Activated CD4-positive, alpha-beta T cell treated with anti-CD3 and anti-CD28 coated beads, Interleukin-2, amount 50 U/mL, for 24 hours (primary cell): ENCODE results near the gene KHDRBS2.

Experiments used
- DNase-seq, 2 donors: peaks; one replicate each; pipeline ENCODE4 v3.0.0-alpha.2; 2020; ENCODE audit warnings: low read depth in 1 of 2, low spot score in 1 of 2

Gene KHDRBS2

DNA sequence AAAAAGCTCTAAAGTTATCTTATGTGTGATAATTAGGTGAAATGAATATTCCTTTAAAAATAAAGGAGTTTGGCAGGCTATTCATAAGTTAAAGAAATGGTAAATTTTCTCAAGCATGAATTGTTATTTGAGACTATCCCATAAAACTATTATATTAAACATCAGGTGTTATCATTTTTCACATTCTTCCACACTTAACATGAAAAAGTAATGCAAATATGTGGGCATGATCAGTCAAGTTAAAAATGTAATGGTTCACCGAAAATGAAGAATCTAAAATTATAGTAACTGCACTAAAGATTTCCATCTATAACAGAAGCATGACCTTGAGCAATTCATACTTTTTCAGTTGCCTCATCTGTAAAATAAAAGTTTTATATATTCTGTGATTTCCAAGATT is 110.8 kb downstream of the KHDRBS2 start:
- no peak for DNase-seq

- no peak for DNase-seq
Measured at GRCh38 chr6:62174548-62174947, 111.5 kb downstream of the KHDRBS2 start.

DNA sequence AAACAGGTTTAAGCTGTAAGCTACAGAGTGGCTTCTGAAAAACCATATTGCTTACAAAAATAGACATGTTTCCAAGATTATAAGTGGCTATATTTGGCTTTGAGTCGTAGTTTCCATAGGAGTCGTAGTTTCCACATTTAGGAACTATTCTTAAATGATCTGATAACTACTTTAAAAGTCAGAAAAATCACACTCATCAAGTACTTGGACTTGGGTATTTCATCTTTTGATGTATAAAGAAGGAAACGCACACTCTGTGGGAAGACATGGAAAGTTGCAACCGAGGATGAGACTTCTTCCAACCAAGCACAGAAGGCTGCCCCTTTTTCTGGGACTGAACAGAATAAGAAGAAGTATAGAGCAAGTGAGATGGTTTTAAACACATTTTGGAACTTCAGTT is 118.3 kb downstream of the KHDRBS2 start:
- DNase-seq, result no peak

DNA sequence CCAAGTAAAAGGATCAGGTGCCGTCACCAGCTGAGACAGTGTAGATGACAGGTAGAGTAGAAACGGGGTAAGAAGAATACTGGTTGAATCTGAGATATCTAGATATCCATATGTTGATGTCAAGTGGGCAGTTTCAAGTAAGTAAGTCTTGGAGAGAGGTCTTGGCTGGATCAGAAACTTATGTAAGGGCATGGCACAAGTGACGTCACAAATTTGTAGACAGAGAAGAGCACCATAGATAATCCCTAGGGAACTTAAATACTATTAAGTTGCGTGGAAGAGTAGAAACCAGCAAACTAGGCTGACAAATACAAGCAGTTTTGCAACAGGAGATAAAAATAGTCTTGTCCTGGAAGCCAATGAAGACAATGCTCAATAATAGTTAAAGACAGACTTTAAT is 123.2 kb downstream of the KHDRBS2 start:
- no peak for DNase-seq

GRCh38 chr6:62152796-62153195 is 133.2 kb downstream of the KHDRBS2 start:
- no peak for DNase-seq

DNA sequence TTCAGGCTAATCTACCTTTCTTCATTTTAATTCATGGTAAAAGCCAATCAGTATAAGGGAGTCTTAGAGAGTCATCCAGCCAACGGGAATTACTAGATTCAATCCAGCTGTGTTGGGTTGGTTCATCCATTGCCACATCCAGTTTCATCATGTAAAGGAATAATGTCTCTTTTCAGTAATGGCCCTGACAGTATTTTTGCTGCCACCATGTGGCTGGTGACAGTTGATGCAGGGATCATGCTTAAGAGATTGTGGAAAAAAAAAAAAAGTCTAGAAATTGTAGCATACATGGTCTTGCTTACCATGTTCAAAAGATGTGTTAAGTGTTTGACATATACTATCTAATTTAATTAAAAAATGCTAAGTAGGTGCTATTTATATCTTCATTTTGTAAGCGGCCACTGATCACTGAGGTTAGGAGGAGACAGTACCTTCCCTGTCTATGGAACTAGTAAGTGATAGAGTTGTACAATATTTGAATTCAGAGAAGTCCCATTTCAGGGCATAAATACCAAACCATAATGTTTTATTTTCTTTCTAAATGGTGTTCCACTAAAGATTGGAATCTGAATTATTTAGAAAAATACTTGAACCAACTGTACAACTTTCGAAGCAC is 135.9 kb downstream of the KHDRBS2 start:
- DNase-seq, result no peak

- no peak for DNase-seq
Measured at GRCh38 chr6:62146954-62147853, 138.8 kb downstream of the KHDRBS2 start.

GRCh38 chr6:62129127-62129526 is 156.9 kb downstream of the KHDRBS2 start:
- no peak for DNase-seq

DNA sequence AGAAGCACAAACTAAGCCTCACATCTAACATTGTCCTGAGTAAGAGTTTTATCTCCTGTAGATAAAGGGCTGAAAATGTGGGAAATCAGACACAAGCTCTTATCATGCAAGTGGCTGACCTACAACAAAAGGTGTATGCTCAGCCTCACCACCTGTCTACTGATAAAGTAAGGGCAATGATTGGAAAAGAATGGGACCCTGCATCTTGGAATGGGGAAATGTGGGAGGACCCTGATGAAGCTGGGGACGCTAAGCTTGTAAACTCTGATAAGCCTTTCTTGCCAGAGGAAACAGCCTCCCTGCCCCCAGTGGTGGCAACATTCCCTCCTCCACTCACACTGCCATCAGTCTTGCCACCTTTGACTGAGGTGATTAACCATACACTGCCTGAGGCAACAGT is 166.6 kb downstream of the KHDRBS2 start:
- no peak for DNase-seq

DNA sequence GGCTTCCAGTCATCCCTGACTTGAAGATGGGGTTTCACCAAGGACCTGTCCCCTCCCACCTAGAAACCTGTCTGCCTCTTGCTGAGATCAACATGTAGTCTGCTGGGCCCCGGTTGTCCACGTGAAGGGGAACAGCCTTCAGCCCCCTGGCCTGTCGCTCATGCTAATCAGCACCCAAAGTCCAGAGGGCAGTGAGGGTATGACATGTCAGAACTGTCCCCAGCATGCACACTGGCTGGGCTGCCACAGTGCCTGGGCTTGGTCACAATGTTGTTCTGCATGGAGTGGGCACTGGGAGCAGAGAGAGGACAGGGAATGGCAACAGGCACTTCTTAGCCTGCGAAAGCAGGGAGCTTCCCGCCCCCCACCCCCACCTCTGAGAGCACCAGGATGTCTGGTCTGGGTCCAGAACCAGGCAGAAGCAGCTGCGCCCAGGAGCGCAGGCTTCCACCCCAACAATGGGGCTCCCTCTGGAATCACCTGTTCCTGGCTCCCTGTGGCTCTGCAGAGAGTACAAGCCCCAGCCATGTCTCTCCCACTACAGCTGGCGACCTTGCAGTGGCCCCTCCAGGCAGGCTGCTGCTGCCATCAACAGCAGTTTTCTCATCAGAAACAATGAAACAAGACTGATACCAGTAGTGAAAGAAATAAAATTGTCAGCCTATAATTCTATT is 182.7 kb downstream of the KHDRBS2 start:
- DNase-seq, result no peak

DNA sequence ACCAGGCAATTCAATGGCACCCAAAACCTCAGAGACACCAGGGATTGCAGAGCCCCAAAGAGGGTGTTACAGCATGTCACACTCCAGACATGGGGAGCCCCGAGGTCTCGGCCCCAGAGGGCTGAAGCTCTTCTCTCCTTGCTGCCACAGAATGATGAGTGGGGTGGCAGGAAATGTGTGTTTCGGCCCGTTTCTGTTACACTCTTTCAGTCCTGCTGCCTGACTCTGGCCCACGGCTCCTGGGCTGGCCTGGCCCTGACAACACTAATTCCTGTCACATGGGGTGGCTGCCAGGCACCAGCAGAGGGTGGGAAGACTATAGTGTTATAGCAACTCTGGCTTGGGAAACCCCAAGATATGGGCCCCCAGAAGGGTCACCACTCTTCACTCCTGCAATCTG is 183.6 kb downstream of the KHDRBS2 start:
- no peak for DNase-seq

GRCh38 chr6:62090442-62091229 is 195.4 kb downstream of the KHDRBS2 start:
- DNase-seq, result no peak

DNA sequence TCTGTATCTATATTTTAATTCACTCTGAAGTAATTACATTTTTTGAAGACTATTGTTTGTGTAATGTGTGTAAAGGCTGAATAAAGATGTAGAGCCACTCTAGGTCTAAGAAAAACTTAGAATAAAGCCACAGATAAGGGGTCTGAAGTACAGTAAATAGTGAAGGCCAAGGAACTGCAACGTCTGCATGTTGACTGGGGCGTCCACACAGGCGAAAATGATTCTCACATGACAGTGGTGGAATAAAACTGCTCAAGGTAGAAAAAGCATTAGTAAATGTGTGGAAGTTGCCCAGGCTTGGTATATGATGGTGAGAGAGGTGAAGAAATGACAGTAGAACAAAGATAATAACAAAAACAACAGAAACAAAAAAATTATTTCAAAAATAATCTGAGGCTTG is 196.2 kb downstream of the KHDRBS2 start:
- DNase-seq, result no peak

DNA sequence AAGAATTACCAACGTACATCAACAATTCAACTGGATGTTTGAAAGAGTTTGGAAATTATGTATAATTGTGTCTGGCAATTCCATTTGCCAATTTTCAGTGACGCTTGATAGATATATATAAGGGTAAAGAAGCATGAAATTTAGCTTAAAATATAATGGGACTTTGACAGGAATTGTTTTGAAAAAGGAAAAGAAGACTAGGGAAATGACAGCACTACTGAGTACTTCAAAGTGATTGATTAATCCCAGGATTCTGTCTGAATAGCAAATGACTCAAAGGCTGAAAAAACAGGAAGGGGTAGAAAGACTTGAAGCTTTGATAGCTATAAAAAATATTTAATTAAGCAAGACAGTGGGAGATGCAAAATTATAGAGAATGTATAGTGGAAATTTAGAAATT is 200.0 kb downstream of the KHDRBS2 start:
- no peak for DNase-seq

- DNase-seq, result no peak
Measured at GRCh38 chr6:62075869-62076268, 210.2 kb downstream of the KHDRBS2 start.

- DNase-seq, result no peak
Measured at GRCh38 chr6:62059901-62060300, 226.1 kb downstream of the KHDRBS2 start.

DNA sequence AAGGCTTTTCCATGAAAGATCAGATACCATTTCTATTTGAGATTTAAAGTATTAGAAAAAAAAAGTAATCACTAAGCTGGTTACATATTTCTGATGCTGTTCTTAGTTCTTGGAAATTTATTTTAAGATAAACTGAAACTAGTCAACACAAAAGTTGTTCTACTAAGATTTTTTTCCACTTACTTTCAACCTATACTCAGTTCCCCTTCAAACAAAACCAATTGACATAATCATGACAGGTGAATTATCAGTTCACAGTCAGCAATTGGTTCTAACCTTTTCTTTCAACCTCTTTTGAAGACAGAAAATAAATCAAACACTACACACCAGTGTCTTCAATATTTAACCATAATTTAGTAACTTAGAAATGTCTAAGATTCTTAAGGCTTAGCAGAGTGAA is 228.7 kb downstream of the KHDRBS2 start:
- no peak for DNase-seq

DNA sequence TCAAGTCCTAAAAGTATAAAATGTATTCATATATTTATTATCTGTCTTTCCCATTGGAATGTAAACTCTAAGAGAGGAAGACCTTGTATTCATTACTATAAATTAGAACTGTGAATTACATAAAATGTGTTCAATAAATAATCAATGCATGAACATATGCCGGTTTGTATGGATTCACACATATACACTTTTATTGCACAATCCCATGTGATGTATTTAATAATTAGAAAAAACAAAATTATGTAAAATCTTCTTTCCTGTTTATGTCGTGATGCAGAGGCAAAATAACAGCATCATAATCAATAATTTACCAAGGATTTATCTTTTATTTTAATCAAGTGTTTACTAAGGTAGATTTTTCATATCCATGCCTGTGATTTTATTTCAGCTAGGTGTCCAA is 240.5 kb downstream of the KHDRBS2 start:
- no peak for DNase-seq

DNA sequence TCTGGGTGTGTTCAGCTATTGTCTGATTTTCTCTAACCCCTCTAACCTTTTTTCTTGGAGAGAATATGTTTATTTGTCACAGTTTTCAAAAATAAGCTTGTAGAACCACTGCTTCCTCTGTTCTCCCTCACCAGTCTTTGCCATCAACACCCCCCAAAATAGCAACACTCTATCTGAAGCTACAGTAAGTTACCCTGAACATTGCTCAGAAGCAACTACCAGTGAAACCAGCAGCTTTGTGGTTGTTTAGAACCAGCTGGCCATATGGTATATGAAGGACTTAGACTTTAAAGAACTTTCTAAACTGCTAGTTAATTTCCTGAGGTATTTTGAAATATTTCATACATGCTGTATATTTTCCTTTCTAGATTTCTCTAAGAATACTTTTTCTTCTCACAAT is 242.9 kb downstream of the KHDRBS2 start:
- no peak for DNase-seq

DNA sequence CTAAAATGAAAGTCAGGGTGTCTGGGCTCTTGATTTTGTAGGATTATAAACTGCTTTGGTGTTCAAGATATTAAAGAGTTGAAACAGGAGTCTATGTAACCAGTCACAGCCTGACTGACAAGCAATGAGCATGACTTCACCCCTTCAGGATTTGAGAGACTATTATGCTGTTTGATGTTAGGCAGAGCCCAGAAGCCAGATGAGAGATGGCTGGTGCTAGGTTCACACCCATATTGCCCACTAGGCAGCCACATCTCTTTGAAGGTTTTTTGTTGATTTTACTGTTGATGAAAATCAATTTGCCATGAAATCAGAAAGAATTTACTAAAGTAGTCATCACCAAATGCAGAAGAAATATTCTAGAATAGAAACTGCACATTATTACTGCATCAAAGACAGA is 243.6 kb downstream of the KHDRBS2 start:
- DNase-seq, result no peak

DNA sequence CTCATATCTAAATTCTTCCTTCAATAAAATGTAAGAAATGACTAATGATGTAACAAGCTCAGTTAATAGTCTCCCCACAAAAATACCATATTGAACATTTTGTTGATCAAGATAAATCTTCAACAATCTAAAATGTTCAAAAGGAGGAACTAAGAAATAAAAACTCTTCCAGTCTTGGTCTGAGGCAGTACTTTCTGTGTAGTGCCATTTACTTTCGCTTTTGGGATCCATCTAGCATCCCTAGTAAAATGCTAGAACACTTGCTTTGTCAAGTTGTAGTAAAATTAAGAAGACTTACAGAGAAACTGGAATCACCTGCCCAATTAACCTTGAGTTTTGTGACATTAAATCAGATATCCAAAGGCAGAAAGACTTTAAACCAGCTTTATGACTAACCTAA is 246.4 kb downstream of the KHDRBS2 start:
- no peak for DNase-seq
